ENCODE results near the gene PALLD. TPM values are rescaled to one million over a fixed set of nuclear protein-coding genes. Genes with fewer than 3 reads are reported as not detected.

PALLD gene
- polyA plus RNA-seq, 3 donors, result 6.1 to 11.8 (median 9.9) TPM

- no peaks in the 10 kb centered on the region for H3K27me3 ChIP-seq (ENCODE audit: control insufficient read depth in 2 of 2, insufficient read depth in 2 of 2, low read length in 2 of 2)
- H3K4me3 ChIP-seq (replicated peaks in 1 of 3; ENCODE audit: low read depth in 2 of 3, low read length in 3 of 3), result no peak overlapping the region
- no peaks in the 10 kb centered on the region for H3K4me1 ChIP-seq (ENCODE audit: control insufficient read depth in 1 of 2, insufficient read depth in 2 of 2, low read length in 2 of 2)
- Mint-ChIP-seq H3K4me3 (no peak overlapping the region), H3K27me3 (ENCODE audit: low read depth in 3 of 3) (no peaks in the 10 kb centered on the region), H3K36me3 (no peaks in the 10 kb centered on the region), H3K9me3 (no peaks in the 10 kb centered on the region), H3K4me1 (peaks cover 3% of the 10 kb centered on the region), H3K27ac (no peak overlapping the region)
- intact Hi-C loops (cut with micrococcal nuclease), result no loop called here
- no peak overlapping the region for H3K27ac ChIP-seq (ENCODE audit: low read depth in 1 of 2, low read length in 2 of 2)
- H3K9me3 ChIP-seq (replicated peaks in 1 of 2; ENCODE audit: control insufficient read depth in 1 of 2, insufficient read depth in 1 of 2, low read length in 2 of 2), result no peaks in the 10 kb centered on the region
- WGBS (ENCODE audit: insufficient coverage), result no CpG with 5 or more reads among the region's 4 CpGs
- no peaks in the 10 kb centered on the region for H3K36me3 ChIP-seq (replicated peaks in 1 of 2; ENCODE audit: control insufficient read depth in 1 of 2, insufficient read depth in 2 of 2, low read length in 2 of 2)
- TF ChIP-seq, protein P1, sequence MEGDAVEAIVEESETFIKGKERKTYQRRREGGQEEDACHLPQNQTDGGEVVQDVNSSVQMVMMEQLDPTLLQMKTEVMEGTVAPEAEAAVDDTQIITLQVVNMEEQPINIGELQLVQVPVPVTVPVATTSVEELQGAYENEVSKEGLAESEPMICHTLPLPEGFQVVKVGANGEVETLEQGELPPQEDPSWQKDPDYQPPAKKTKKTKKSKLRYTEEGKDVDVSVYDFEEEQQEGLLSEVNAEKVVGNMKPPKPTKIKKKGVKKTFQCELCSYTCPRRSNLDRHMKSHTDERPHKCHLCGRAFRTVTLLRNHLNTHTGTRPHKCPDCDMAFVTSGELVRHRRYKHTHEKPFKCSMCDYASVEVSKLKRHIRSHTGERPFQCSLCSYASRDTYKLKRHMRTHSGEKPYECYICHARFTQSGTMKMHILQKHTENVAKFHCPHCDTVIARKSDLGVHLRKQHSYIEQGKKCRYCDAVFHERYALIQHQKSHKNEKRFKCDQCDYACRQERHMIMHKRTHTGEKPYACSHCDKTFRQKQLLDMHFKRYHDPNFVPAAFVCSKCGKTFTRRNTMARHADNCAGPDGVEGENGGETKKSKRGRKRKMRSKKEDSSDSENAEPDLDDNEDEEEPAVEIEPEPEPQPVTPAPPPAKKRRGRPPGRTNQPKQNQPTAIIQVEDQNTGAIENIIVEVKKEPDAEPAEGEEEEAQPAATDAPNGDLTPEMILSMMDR (IDR thresholded peaks at IDR 0.05), result no peak
- no peak for DNase-seq
- no peaks in the 10 kb centered on the region for H3K79me2 ChIP-seq (ENCODE audit: insufficient read depth, low read length)
- no peak overlapping the region for H2AFZ ChIP-seq (ENCODE audit: insufficient read depth, low read depth, low read length, poor library complexity, severe bottlenecking)
- no peaks in the 10 kb centered on the region for H4K20me1 ChIP-seq (ENCODE audit: insufficient read depth, low read length)
- H3K4me2 ChIP-seq (replicated peaks; ENCODE audit: extremely low read depth, low read length, poor library complexity, severe bottlenecking), result no peak overlapping the region
- H3K9ac ChIP-seq (ENCODE audit: insufficient read depth, low read length, poor library complexity, severe bottlenecking), result no peak overlapping the region
Measured at GRCh38 chr4:168549143-168549542, 52.3 kb downstream of the PALLD start.

DNA sequence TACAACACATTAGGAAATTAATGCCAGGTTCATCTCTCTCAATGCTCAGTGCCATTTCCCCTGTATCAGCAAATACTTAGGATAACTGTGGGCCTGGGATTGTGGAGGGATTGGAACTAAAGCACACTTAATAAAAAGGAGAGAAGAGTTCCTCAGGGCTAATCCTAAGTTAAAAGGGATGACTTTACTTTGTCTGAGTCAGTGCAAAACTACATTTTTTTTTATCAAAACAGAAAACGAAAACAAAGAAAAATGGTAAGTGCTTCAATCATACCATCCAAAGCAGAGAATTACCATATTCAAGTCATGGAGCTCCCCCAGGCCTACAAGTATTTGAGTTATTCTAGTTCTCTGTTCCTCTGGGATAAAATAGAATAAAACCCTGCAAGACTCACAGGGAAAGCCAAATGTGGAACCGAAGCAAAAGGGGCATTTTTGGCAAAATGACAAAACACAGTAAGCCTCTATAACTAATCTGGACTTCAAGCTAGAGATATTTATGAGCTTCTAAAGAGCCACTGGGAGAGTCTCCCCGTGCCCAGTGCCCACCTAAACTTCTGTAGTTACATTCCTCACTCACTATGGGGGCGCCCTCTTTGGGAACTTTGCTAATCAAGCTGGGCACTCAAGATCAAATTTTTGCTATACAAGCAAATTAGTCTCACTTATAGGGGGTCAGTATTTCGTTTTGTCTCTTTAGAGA is 53.4 kb downstream of the PALLD start:
- peaks cover 3% of the 10 kb centered on the region for H3K4me1 Mint-ChIP-seq
- no peaks in the 10 kb centered on the region for H3K9me3 Mint-ChIP-seq
- Histone ChIP-seq H3K27ac (ENCODE audit: low read depth in 1 of 2, low read length in 2 of 2) (no peak overlapping the region), H3K9me3 (replicated peaks in 1 of 2; ENCODE audit: control insufficient read depth in 1 of 2, insufficient read depth in 1 of 2, low read length in 2 of 2) (no peaks in the 10 kb centered on the region), H4K20me1 (ENCODE audit: insufficient read depth, low read length) (no peaks in the 10 kb centered on the region), H3K4me2 (replicated peaks; ENCODE audit: extremely low read depth, low read length, poor library complexity, severe bottlenecking) (no peak overlapping the region), H2AFZ (ENCODE audit: insufficient read depth, low read depth, low read length, poor library complexity, severe bottlenecking) (no peak overlapping the region), H3K9ac (ENCODE audit: insufficient read depth, low read length, poor library complexity, severe bottlenecking) (no peak overlapping the region), H3K27me3 (ENCODE audit: control insufficient read depth in 2 of 2, insufficient read depth in 2 of 2, low read length in 2 of 2) (no peaks in the 10 kb centered on the region), H3K79me2 (ENCODE audit: insufficient read depth, low read length) (no peaks in the 10 kb centered on the region), H3K36me3 (replicated peaks in 1 of 2; ENCODE audit: control insufficient read depth in 1 of 2, insufficient read depth in 2 of 2, low read length in 2 of 2) (no peaks in the 10 kb centered on the region), H3K4me1 (ENCODE audit: control insufficient read depth in 1 of 2, insufficient read depth in 2 of 2, low read length in 2 of 2) (no peaks in the 10 kb centered on the region), H3K4me3 (replicated peaks in 1 of 3; ENCODE audit: low read depth in 2 of 3, low read length in 3 of 3) (no peak overlapping the region)
- no peak for DNase-seq
- intact Hi-C loops (cut with micrococcal nuclease), result loop anchor here in 1 of 2 donors (10.0 kb wide), 1 partner anchor 365 kb away; no protein-coding TSS in a partner anchor
- no peaks in the 10 kb centered on the region for H3K27me3 Mint-ChIP-seq (ENCODE audit: low read depth in 3 of 3)
- H3K27ac Mint-ChIP-seq, result no peak overlapping the region
- no CpG with 5 or more reads among the region's 5 CpGs for WGBS (ENCODE audit: insufficient coverage)
- no peaks in the 10 kb centered on the region for H3K36me3 Mint-ChIP-seq
- H3K4me3 Mint-ChIP-seq, result no peak overlapping the region
- TF ChIP-seq, protein P1 (IDR thresholded peaks at IDR 0.05), result no peak

Data from CD14-positive monocyte (primary cell).